ENCODE data around the gene RIT2.

- TF ChIP-seq CTCF (IDR thresholded peaks at IDR 0.05; ENCODE audit: low read depth, low read length), result no peak
- no peak for TF ChIP-seq EZH2phosphoT487 (IDR thresholded peaks at IDR 0.05; ENCODE audit: low read depth)
These were observed 408.4 kb downstream of the RIT2 start for GRCh38 chr18:42707080-42707479.

All from OCI-LY3 (cell line).